DOHH2 (cell line): ENCODE results near the gene SV2C.

ENCODE experiments used
- CTCF ChIP-seq: fragments of 200-600 bp; sonication (generic); IDR thresholded peaks from one replicate; pipeline ENCODE4 v1.5.1; 2014; ENCODE audit warnings: antibody characterized with exemption, mild to moderate bottlenecking, low read depth, low read length; ENCODE audit not compliant: poor library complexity, severe bottlenecking
- EZH2phosphoT487 ChIP-seq: fragments of 200-600 bp; sonication (generic); IDR thresholded peaks from 2 replicates; pipeline ENCODE4 v1.6.1; 2017; ENCODE audit warnings: borderline replicate concordance, mild to moderate bottlenecking, antibody characterized with exemption, low read length, moderate library complexity, mixed read lengths

- TF ChIP-seq CTCF: no peak
- TF ChIP-seq EZH2phosphoT487: no peak
Observed at GRCh38 chr5:76385540-76385939, 302.4 kb downstream of the SV2C start.
